NCI-H1694 (cell line): ENCODE data around the gene KRTAP4-16.
"Not testable (repeated sequence)": the region's sequence is repeated elsewhere in the genome, so short reads cannot be mapped to it uniquely, and the experiment has no call there.

Experiments
- DNase-seq: peaks from one replicate; lab custom pipeline; 2025; lab: John Stamatoyannopoulos, UW

The KRTAP4-16 gene

GRCh38 chr17:41101586-41102259 lies at the start of gene KRTAP4-16:
Gene KRTAP4-16, minus strand, starts transcription at chr17:41102209. Its CDS starts 0 bp downstream, at chr17:41102209.
- DNase-seq: no peak

GRCh38 chr17:41151525-41151924 lies 49.5 kb upstream of the KRTAP4-16 start:
- DNase-seq: no peak

- no peak for DNase-seq
Observed at GRCh38 chr17:41150026-41150425, 48.0 kb upstream of the KRTAP4-16 start.

- DNase-seq: no peak
Observed at GRCh38 chr17:41149652-41149985, 47.6 kb upstream of the KRTAP4-16 start, which contains the start of gene KRTAP4-5. Gene KRTAP4-5, minus strand, starts transcription at chr17:41149825. Its CDS starts 58 bp downstream, at chr17:41149767.

DNA sequence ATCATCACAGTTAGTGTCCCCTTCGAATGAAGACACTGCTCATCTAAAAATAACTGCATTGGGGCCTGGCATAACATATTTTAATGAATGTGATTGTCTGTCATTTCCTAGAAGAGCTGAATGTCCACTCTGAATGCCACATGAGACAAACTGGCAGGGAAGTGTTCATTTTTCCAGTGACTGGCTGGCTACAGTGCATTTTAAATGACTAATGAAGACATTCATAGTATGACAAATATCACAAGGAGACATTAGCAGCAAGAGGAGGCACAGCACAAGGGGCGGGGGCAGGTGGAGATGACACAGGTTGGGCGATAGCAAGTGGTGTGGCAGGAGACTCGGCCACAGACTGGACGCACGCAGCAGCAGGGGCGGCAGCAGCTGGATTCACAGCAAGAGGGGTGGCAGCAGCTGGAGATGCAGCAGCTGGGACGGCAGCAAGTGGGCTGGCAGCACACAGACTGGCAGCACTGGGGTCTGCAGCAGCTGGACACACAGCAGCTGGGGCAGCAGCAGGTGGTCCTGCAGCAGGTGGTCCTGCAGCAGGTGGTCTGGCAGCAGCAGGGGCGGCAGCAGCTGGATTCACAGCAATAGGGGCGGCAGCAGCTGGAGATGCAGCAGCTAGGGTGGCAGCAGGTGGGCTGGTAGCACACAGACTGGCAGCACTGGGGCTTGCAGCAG lies 47.1 kb upstream of the KRTAP4-16 start:
- not testable (repeated sequence) for DNase-seq

DNA sequence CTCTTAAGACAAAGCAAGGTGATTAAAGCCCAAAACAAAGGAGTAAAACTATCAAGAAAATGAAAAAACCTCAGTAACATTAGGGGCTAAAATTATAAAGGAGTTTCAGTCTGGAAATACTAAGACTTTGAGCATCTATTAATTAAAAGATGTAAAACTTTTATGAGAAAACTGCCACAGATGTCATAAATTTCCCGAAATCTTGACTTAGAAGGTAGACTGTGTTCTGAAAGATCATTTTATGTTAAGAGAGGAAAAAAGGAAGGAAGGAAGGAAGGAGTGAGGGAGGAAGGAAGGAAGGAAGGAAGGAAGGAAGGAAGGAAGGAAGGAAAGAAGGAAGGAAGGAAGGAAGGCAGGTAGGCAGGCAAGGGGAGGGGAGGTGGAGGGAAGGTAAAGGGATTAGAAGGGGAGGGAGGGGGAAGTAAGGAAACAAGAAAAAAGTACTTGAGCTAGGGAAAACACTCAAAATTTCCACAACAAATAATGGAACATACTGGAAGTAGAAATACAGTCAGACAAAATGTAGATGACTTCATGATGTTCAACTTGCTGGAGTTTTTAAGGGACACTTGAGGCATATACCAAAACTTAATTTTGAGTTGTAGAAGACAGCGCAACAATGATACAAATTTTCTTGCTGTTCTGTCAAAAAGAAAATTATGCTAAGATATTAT lies 45.7 kb upstream of the KRTAP4-16 start:
- no peak for DNase-seq

DNA sequence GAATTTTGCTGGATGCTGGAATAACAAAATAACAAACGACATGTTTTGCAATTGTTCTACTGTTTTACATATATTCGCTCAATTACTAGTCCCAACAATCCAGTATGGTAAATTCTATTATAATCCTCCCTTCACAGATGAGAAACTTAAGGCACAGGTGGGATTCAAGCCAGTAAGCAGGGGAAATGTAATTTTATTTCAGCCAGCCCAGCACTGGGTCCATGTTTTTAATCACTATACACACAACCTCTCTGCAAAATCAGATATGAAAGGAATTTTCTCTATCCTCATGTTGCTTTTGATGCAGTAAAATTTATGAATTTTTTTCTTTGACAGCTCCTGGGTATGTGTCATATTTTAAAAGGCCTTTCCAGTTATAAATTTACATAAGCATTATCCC lies 43.3 kb upstream of the KRTAP4-16 start:
- no peak for DNase-seq

DNA sequence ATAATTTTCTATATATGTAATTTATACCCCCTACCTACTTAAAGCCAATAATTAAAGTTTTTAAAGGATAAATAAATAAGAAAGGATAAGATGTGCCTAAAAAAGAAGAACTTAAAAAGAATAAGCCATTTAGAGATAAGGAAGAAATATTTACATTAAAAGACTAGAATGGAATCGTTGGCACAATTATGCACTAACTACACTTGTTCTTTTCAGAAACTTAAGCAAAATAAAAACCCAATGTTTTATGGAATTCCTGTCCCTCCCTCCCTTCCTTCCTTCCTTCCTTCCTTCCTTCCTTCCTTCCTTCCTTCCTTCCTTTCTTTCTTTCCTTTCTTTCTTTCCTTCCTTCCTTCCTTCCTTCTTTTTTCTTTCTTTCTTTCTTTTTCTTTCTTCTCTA lies 42.8 kb upstream of the KRTAP4-16 start:
- no peak for DNase-seq

GRCh38 chr17:41141361-41141760 lies 39.4 kb upstream of the KRTAP4-16 start:
- no peak for DNase-seq

- DNase-seq: no peak
Observed at GRCh38 chr17:41140360-41141131, 38.5 kb upstream of the KRTAP4-16 start, which contains the start of gene KRTAP4-6. Gene KRTAP4-6, minus strand, starts transcription at chr17:41140544. Its CDS starts 57 bp downstream, at chr17:41140487.

DNA sequence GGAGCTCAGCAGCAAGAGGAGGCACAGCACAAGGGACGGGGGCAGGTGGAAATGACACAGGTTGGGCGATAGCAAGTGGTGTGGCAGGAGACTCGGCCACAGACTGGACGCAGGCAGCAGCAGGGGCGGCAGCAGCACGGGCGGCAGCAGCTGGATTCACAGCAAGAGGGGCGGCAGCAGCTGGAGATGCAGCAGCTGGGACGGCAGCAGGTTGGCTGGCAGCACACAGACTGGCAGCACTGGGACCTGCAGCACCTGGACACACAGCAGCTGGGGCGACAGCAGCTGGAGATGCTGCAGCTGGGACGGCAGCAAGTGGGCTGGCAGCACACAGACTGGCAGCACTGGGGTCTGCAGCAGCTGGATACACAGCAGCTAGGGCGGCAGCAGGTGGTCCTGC lies 37.9 kb upstream of the KRTAP4-16 start:
- not testable (repeated sequence) for DNase-seq

GRCh38 chr17:41133880-41134735 lies 32.1 kb upstream of the KRTAP4-16 start:
- DNase-seq: no peak

DNA sequence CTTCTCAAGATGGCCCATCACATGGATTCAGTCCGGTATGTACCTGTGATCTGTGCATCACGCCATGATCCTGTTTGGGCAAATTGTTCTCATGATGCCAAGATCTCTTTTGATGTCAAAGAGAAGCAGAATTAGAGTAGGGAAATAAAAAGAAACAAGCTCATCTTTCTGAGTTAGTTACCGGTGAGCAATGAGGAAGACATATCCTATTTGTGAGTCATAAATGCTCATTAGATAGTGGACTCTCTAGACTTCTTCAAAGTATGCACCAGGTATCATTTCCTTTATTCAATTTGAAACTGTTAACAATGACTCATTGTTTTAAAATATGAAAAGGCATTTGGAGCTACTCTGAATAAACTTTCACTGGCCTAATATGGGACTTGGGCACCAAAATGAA lies 30.0 kb upstream of the KRTAP4-16 start:
- no peak for DNase-seq

GRCh38 chr17:41127371-41127770 lies 25.4 kb upstream of the KRTAP4-16 start:
- no peak for DNase-seq

DNA sequence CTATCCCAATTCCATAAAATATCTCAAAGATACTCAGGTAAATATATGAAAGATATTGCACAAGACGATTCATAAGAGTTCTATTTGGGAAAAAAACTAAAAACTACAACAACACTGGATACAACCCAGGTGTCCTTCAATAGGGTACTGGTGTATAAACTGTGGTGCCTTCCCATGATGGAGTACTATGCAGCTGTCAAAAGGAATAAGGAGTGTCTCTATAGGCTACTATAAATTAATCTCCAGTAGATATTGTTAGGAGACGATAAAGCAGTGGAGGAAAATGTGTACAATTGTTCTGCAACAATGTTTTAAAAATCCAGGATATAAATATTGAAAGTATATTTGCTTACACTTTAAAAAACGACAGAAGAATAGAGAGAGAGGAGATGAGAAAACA lies 24.4 kb upstream of the KRTAP4-16 start:
- no peak for DNase-seq

GRCh38 chr17:41125064-41125463 lies 23.1 kb upstream of the KRTAP4-16 start:
- no peak for DNase-seq

DNA sequence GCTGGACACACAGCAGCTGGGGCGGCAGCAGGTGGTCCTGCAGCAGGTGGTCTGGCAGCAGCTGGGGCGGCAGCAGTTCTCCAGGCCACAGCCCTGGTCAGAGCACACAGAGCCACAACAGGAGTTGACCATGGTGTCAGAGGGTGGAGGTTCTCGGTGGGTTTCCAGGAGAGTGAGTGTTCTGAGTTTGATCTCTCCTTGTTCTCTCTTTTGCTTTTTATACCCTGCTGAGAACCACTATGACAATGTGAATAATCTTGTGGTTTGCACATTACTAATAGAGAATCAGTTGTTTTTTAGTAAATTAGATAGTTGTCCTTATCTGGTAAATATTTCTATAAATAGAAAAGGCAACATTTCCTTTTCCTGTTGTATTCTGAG lies 22.0 kb upstream of the KRTAP4-16 start, which contains the start of gene KRTAP4-12:
KRTAP4-12 (minus strand) TSS at position 192 of the 381 bp plus-strand sequence; CDS start at position 132, 60 bp downstream.
- DNase-seq: not testable (repeated sequence)

GRCh38 chr17:41123292-41123990 lies 21.4 kb upstream of the KRTAP4-16 start:
- DNase-seq: not testable (repeated sequence)

DNA sequence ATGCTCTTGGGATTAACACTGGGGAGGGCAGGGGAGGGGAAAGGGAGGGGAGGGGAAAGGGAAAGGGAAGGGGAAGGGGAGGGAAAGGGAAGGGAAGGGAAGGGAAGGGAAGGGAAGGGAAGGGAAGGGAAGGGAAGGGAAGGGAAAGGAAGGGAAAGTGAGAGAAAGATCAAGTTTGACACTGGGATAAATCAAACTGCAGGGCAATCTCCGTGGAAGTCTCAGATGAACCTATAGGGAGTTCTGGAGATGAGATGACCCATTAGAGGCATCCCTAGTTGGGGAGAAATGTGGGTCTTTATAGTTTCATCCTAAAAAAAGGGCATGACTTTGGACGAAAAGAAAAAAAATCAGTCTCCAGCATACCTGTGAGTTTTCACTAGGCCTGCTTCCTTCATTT lies 19.7 kb upstream of the KRTAP4-16 start:
- no peak for DNase-seq
